HG03457 (cell line): ENCODE data around the gene ASTN1.

Experiments
- ATAC-seq: cut with Tn5 transposase; IDR thresholded peaks from one replicate; pipeline ENCODE4 v1.9.1; 2021; ENCODE audit warnings: moderate number of reproducible peaks; ENCODE audit not compliant: unreplicated experiment

The ASTN1 gene

DNA sequence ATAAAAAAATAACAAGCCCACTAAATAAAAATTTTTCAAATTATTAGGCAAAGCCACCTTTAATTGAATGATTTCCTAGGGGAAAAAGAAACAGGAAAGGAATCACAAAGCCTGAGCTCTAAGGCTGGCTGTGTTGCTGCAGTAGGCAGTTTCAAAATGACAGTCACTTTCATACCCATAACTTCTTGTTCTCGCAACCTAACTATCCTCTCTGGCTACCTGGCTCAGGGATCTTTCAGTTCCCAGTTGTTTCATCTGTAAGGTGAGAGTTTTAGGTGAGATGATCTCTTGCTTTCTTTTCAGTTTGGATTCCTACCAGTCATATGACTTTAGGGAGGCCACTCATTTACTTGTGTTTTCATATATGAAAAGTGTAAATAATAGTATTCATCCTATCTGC, 226.1 kb downstream of the ASTN1 start:
- ATAC-seq = no peak

- no peak for ATAC-seq
Observed at GRCh38 chr1:176934370-176934769, 230.1 kb downstream of the ASTN1 start.

- ATAC-seq = no peak
Observed at GRCh38 chr1:176932114-176933104, 232.1 kb downstream of the ASTN1 start.

DNA sequence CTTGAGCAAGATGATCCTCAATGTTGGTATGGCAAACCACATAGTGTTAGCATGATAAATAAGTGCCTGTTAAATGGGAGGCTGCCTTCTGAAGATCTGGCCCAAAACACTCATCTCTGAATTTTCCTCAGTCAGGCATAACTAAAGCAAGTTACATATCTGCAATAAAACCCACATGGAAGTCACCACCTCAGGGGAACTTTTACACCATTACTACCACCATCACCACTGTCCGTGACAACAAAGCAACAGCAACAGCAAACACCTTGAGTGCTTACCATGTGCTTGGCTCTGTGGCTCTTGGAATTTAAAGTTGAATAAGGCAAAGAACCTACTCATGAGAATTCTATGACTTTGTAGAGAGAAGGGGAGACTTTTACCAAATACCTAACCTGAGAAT, 233.0 kb downstream of the ASTN1 start:
- no peak for ATAC-seq

- ATAC-seq = no peak
Observed at GRCh38 chr1:176926330-176927086, 238.0 kb downstream of the ASTN1 start.

GRCh38 chr1:176925223-176925622, 239.3 kb downstream of the ASTN1 start:
- no peak for ATAC-seq

GRCh38 chr1:176923283-176923682, 241.2 kb downstream of the ASTN1 start:
- no peak for ATAC-seq

- ATAC-seq = no peak
Observed at GRCh38 chr1:176919386-176920378, 244.8 kb downstream of the ASTN1 start.

DNA sequence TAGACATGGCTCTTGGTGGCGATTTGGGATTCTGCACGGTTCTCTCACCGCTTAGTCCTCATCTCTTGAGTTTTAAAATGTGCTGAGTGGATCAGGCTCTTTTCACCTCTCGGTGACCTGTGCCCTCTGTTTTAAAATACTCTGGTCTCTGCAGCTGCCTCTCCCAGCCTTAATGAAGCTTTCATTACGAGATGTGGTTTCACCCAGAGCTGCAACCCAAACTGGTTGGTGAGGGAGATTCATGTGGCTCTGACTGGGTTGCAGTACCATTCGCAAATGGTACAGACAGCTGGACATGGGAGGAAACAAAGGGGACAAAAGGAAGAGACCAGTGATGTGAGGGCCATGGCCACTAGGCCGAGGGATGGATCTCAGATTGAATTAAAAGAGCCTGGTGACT, 258.9 kb downstream of the ASTN1 start:
- no peak for ATAC-seq

- no peak for ATAC-seq
Observed at GRCh38 chr1:176904057-176904751, 260.3 kb downstream of the ASTN1 start.

DNA sequence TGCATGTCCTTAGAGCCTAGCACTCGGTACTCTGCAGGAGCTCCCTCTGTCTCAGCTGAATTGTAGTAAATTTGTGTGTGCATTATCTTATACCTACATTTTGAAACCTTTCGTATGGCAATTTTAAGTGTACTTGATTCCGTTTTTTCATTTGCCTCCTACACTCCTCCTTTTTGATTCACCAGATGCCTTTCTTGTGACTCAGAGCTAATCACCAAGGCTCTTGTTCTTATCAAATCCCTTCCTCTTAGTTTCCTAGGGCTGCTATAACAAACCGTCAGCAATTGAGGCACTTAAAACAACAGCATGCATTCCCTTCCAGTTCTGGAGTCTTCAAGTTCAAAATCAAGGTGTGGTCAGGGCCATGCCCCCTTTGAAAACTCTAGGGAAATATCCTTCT, 261.0 kb downstream of the ASTN1 start:
- no peak for ATAC-seq

DNA sequence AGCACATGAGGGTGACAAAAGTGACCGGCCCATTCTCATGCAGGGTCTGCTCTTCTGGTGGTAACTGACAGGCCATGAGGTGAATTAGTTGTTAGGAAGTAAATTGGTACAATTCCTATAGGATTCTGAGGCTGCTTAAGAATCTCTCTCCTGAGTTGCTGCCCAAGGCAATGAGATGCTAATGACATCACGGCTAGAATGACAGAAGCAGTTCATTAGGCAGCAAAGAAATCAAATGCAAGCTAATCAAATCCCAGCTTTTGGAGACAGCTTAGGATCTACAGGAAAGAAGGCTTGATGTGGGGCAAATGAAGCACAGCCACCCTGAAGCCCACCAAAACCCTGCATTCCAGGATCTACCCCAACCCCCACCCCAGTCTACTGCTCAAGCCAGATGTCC, 265.2 kb downstream of the ASTN1 start:
- ATAC-seq = no peak

GRCh38 chr1:176897350-176898236, 266.9 kb downstream of the ASTN1 start:
- ATAC-seq = no peak

- no peak for ATAC-seq
Observed at GRCh38 chr1:176896216-176896615, 268.3 kb downstream of the ASTN1 start.

DNA sequence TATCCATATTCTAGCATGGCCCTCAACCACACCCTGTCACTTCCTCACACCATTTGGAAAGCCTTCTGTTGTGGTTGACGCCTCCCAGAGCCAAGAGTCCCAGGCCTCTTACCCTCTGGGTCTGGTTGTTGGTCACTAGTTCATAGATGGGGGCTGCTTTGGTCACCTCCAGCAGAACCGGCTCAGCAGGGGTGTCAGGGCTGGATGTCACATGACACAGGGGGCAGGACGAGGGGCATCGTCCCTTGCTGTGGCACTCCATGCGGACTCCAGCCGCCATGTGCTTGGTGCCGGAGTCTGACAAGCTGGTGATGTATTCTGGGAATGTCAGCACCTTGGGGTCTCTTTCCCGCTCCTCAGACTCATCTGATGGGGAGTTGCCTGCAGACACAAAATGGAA, 270.1 kb downstream of the ASTN1 start:
- ATAC-seq = no peak

DNA sequence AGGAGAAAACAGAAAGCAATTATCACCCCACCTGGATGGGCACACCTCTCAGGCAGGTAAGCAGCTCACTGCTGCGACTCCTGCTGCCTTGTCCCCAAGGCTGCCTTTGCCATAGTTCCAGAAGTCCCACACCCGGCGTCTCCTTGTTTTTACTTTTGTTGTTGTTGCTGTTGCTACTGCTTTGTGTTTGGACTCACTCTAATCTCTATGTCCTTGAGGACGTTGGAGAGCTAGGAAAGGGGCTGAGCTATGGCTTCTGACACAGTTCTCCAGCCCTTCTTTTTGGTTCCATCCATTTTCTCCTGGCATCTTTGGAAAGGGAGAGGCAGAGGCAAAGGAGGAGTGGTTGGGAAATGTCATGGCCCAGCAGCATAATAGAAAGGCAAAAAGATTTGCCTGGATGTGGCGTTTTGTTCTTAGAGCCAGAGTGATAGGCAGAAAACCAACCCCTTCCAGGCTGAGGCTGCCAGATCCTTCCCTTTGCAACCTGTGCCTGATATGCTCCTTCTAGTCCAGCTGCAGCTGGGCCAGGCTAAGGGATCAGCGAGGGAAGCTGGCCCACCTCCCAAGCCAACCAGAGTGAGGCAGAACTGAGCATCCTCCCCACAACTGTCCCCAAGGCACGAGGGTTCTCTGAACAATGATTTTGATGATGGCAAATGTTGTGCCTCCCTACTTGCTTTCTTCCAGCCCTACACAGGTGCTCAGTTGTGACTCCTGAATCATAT, 270.7 kb downstream of the ASTN1 start:
- no peak for ATAC-seq

DNA sequence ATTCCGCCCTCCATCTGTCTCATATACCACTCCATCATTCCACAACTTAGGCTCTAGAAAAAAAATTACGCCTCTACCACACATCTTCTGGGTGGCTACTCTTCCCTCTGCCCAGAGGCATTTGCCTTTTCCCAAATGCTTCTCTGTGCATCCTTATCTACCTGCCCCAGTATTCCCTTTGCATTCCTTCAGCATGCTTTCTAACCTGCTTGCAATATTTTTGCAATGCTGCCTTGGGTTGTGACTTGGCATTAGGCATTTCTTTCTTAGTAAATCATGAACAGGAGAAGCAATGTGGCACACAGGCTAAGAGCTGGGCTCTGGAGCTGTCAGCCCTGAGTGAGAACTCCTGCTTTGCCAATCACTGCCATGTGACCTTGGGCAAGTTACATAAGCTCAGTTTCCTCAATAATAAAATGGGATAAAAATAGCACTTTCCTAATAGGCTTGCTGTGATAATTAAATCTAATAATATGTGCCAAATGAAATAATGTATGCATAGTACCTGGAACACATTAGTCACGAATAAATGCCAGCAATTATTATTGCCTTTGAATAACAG, 276.0 kb downstream of the ASTN1 start:
- ATAC-seq = no peak

GRCh38 chr1:176885751-176886150, 278.8 kb downstream of the ASTN1 start:
- ATAC-seq = no peak
